ENCODE measurements around the gene INTS1.

Gene INTS1

GRCh38 chr7:1505731-1506550, 1.8 kb upstream of the INTS1 start:
- no peak for DNase-seq

- DNase-seq = no peak
Observed at GRCh38 chr7:1503390-1503789, 799 bp downstream of the INTS1 start.

- DNase-seq = no peak
Observed at GRCh38 chr7:1502845-1503244, 1.3 kb downstream of the INTS1 start.

- DNase-seq = no peak
Observed at GRCh38 chr7:1501487-1502270, 2.5 kb downstream of the INTS1 start.

- DNase-seq = no peak
Observed at GRCh38 chr7:1500064-1500807, 4.0 kb downstream of the INTS1 start.

- DNase-seq = no peak
Observed at GRCh38 chr7:1499367-1500029, 4.7 kb downstream of the INTS1 start.

- DNase-seq = no peak
Observed at GRCh38 chr7:1498370-1499305, 5.6 kb downstream of the INTS1 start.

- DNase-seq = no peak
Observed at GRCh38 chr7:1497293-1497927, 6.8 kb downstream of the INTS1 start.

GRCh38 chr7:1496531-1497292, 7.5 kb downstream of the INTS1 start:
- no peak for DNase-seq

- DNase-seq = no peak
Observed at GRCh38 chr7:1495564-1496242, 8.5 kb downstream of the INTS1 start.

GRCh38 chr7:1494866-1495563, 9.2 kb downstream of the INTS1 start:
- DNase-seq = no peak

- DNase-seq = no peak
Observed at GRCh38 chr7:1494447-1494846, 9.7 kb downstream of the INTS1 start.

- no peak for DNase-seq
Observed at GRCh38 chr7:1493571-1493970, 10.6 kb downstream of the INTS1 start.

- DNase-seq = no peak
Observed at GRCh38 chr7:1493129-1493528, 11.1 kb downstream of the INTS1 start.

- DNase-seq = no peak
Observed at GRCh38 chr7:1492640-1493039, 11.5 kb downstream of the INTS1 start.

GRCh38 chr7:1492221-1492620, 12.0 kb downstream of the INTS1 start:
- no peak for DNase-seq

- DNase-seq = no peak
Observed at GRCh38 chr7:1490837-1491236, 13.4 kb downstream of the INTS1 start.

- no peak for DNase-seq
Observed at GRCh38 chr7:1489336-1489735, 14.9 kb downstream of the INTS1 start.

- DNase-seq = no peak
Observed at GRCh38 chr7:1488016-1488415, 16.2 kb downstream of the INTS1 start.

Data from EL (cell line).